OCI-LY7 (cell line): ENCODE measurements around the gene GNPDA2.

Experiments
- EZH2phosphoT487 ChIP-seq: fragments of 200-600 bp; sonication (generic); IDR thresholded peaks from 2 replicates; pipeline ENCODE4 v1.6.1; 2018; ENCODE audit warnings: low read depth, borderline replicate concordance, mild to moderate bottlenecking, mixed run types, antibody characterized with exemption, low read length, moderate library complexity, mixed read lengths
- TF ChIP-seq, protein P1 (sequence below): fragments of 200-600 bp; sonication (generic); conservative IDR thresholded peaks from 2 replicates; pipeline ENCODE4 v1.5.1; 2014; ENCODE audit warnings: mild to moderate bottlenecking, antibody characterized with exemption, low read length, moderate library complexity, mixed read lengths

- TF ChIP-seq, protein P1, sequence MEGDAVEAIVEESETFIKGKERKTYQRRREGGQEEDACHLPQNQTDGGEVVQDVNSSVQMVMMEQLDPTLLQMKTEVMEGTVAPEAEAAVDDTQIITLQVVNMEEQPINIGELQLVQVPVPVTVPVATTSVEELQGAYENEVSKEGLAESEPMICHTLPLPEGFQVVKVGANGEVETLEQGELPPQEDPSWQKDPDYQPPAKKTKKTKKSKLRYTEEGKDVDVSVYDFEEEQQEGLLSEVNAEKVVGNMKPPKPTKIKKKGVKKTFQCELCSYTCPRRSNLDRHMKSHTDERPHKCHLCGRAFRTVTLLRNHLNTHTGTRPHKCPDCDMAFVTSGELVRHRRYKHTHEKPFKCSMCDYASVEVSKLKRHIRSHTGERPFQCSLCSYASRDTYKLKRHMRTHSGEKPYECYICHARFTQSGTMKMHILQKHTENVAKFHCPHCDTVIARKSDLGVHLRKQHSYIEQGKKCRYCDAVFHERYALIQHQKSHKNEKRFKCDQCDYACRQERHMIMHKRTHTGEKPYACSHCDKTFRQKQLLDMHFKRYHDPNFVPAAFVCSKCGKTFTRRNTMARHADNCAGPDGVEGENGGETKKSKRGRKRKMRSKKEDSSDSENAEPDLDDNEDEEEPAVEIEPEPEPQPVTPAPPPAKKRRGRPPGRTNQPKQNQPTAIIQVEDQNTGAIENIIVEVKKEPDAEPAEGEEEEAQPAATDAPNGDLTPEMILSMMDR = no peak
- TF ChIP-seq EZH2phosphoT487 = no peak
Measured at GRCh38 chr4:44663539-44664263, 62.7 kb downstream of the GNPDA2 start.
